A549 (cell line): Measurements from ENCODE around the gene PTBP1. TPM values are rescaled to one million over a fixed set of nuclear protein-coding genes. Genes with fewer than 3 reads are reported as not detected.

Experiments
- ATAC-seq, 2 experiments: fragments of 200-7000 bp in 1 of 2; fragments of >200 bp in 1 of 2; cut with Nextera tagmentation in 1 of 2; cut with Tn5 transposase in 1 of 2; 3 replicates each; pipeline versions ENCODE4 v1.8.0 to v1.9.1; 2018 to 2020; ENCODE audit warnings: mild to moderate bottlenecking in 1 of 2, moderate library complexity in 1 of 2
- CTCF ChIA-PET: fragments of 300-600 bp; sonication (Branson Sonifier 250); formaldehyde crosslinking; extraction: SDS; loops from one replicate; lab custom pipeline; 2021; ENCODE audit warnings: antibody characterized with exemption, inconsistent platforms; lab: Yijun Ruan, JAX
- POLR2A ChIA-PET: fragments of 350-600 bp; formaldehyde crosslinking; extraction: SDS; loops from one replicate; lab custom pipeline; 2021; ENCODE audit warnings: antibody characterized with exemption, inconsistent platforms; lab: Yijun Ruan, JAX
- DNase-seq, 2 experiments: peaks; one replicate each; pipeline versions ENCODE4 v3.0.0 to v3.0.0-alpha.2; 2011 to 2016; ENCODE audit warnings: low read depth in 1 of 2, low spot score in 1 of 2
- FAIRE-seq: peaks from 2 replicates; lab custom pipeline; 2011; peaks lifted over from hg19 to GRCh38; lab: Jason Lieb, UNC
- H3K27ac ChIP-seq, 2 experiments: fragments of >200 bp; sonication (Bioruptor Twin); formaldehyde crosslinking; 3 replicates each; pipeline ENCODE4 v1.5.1; 2016 to 2017
- H3K4me1 ChIP-seq: fragments of >200 bp; sonication (Bioruptor Twin); formaldehyde crosslinking; 3 replicates; pipeline ENCODE4 v1.6.1; 2016
- H3K4me2 ChIP-seq: fragments of >200 bp; sonication (Bioruptor Twin); formaldehyde crosslinking; 3 replicates; pipeline ENCODE4 v1.6.1; 2016
- H3K4me3 ChIP-seq: fragments of >200 bp; sonication (Bioruptor Twin); formaldehyde crosslinking; 3 replicates; pipeline ENCODE4 v1.5.1; 2016
- H3K9me3 ChIP-seq: fragments of >200 bp; sonication (Bioruptor Twin); formaldehyde crosslinking; 3 replicates; pipeline ENCODE4 v1.6.1; 2016
- BHLHE40 ChIP-seq: IDR thresholded peaks from 2 replicates; pipeline ENCODE4 v1.6.1; 2012; ENCODE audit warnings: low read depth, low read length, inconsistent platforms
- CEBPB ChIP-seq, 2 experiments: fragments of >200 bp in 1 of 2; sonication (Bioruptor Twin) in 1 of 2; formaldehyde crosslinking in 1 of 2; IDR thresholded peaks; 2 replicates each; pipeline ENCODE4 v1.6.1; 2012 to 2016
- CHD4 ChIP-seq: fragments of 200-600 bp; sonication (generic); IDR thresholded peaks from 2 replicates; pipeline ENCODE4 v1.6.1; 2016; ENCODE audit warnings: antibody characterized with exemption, mild to moderate bottlenecking, borderline replicate concordance
- EP300 ChIP-seq, 2 experiments: fragments of >200 bp; sonication (Bioruptor Twin); formaldehyde crosslinking; IDR thresholded peaks; 2 replicates in 1 of 2; 3 replicates in 1 of 2; pipeline ENCODE4 v1.6.1; 2016 to 2017
- FOSL2 ChIP-seq, 2 experiments: fragments of 450-650 bp in 1 of 2; fragments of >200 bp in 1 of 2; sonication (Bioruptor Twin) in 1 of 2; formaldehyde crosslinking; IDR thresholded peaks; 2 replicates each; pipeline versions ENCODE4 v1.5.0 to v1.6.1; 2016 to 2020; ENCODE audit warnings: mild to moderate bottlenecking in 1 of 2, moderate library complexity in 1 of 2
- GATA3 ChIP-seq: IDR thresholded peaks from 2 replicates; pipeline ENCODE4 v1.6.1; 2012; ENCODE audit warnings: borderline replicate concordance
- HOXB13 ChIP-seq: fragments of 250-450 bp; sonication (Bioruptor Pico); IDR thresholded peaks from 2 replicates; pipeline ENCODE4 v1.5.0; 2020; ENCODE audit warnings: low read depth, mild to moderate bottlenecking, moderate library complexity
- MAFK ChIP-seq: fragments of 450-650 bp; IDR thresholded peaks from 2 replicates; pipeline ENCODE4 v1.6.1; 2014; ENCODE audit not compliant: partially characterized antibody
- MAZ ChIP-seq: fragments of 150-350 bp; IDR thresholded peaks from 2 replicates; pipeline ENCODE4 v1.6.1; 2014; ENCODE audit warnings: antibody characterized with exemption, low read depth, low read length, borderline replicate concordance
- MYC ChIP-seq: IDR thresholded peaks from 2 replicates; pipeline ENCODE4 v1.6.1; 2012; ENCODE audit warnings: mild to moderate bottlenecking, inconsistent platforms, low read length, improper control_type of control experiment, borderline replicate concordance
- NFE2L2 ChIP-seq: fragments of 150-350 bp; conservative IDR thresholded peaks from 2 replicates; pipeline ENCODE4 v1.6.1; 2014; ENCODE audit warnings: low read length
- NPAS2 ChIP-seq: fragments of 250-450 bp; sonication (Bioruptor Pico); IDR thresholded peaks from 2 replicates; pipeline ENCODE4 v1.8.0; 2022; ENCODE audit warnings: mild to moderate bottlenecking, moderate library complexity, borderline replicate concordance
- NR3C1 ChIP-seq: fragments of >200 bp; sonication (Bioruptor Twin); formaldehyde crosslinking; IDR thresholded peaks from 3 replicates; pipeline ENCODE4 v1.6.1; 2017
- POLR2A ChIP-seq: IDR thresholded peaks from 2 replicates; pipeline ENCODE4 v1.6.1; 2012; ENCODE audit warnings: mild to moderate bottlenecking, low read length
- RAD21 ChIP-seq, 2 experiments: fragments of >200 bp in 1 of 2; sonication (Bioruptor Twin) in 1 of 2; formaldehyde crosslinking in 1 of 2; IDR thresholded peaks in 1 of 2; conservative IDR thresholded peaks in 1 of 2; 2 replicates in 1 of 2; 3 replicates in 1 of 2; pipeline ENCODE4 v1.6.1; 2012 to 2018; ENCODE audit warnings: inconsistent platforms in 1 of 2
- RNF2 ChIP-seq: fragments of 200-600 bp; sonication (generic); IDR thresholded peaks from 2 replicates; pipeline ENCODE4 v1.6.1; 2016; ENCODE audit warnings: low read depth, mild to moderate bottlenecking, antibody characterized with exemption, moderate library complexity, borderline replicate concordance
- SREBF2 ChIP-seq: fragments of 450-650 bp; IDR thresholded peaks from 2 replicates; pipeline ENCODE4 v1.6.1; 2014; ENCODE audit warnings: mild to moderate bottlenecking, moderate library complexity
- ZC3H11A ChIP-seq: fragments of 450-650 bp; IDR thresholded peaks from 2 replicates; pipeline ENCODE4 v1.6.1; 2014; ENCODE audit warnings: antibody characterized with exemption, mild to moderate bottlenecking
- WGBS: methylation state at CpG from one replicate; pipeline ENCODE4 v1.1.6; 2017; ENCODE audit errors: missing lambda C conversion rate; 5-methylcytosine and 5-hydroxymethylcytosine counted together
- polyA plus RNA-seq, 4 experiments: library from polyadenylated mRNA; depleted of rRNA in 3 of 4; stranded (reverse); fragments of >200 nt; fragmentation: RNase III in 1 of 4; extraction: RNeasy Plus Mini Kit Qiagen cat#74134 plus additional on column Dnase treatment in 1 of 4; gene quantifications; 2 replicates in 3 of 4; 3 replicates in 1 of 4; pipeline ENCODE4 v1.2.3, GENCODE V29; 2011 to 2017
- TF ChIP-seq, protein P1 (sequence below): fragments of 450-650 bp; IDR thresholded peaks from 2 replicates; pipeline ENCODE4 v1.6.1; 2014; ENCODE audit warnings: antibody characterized with exemption
- TF ChIP-seq, protein P2 (sequence below): IDR thresholded peaks from 2 replicates; pipeline ENCODE4 v1.6.1; 2012
- TF ChIP-seq, protein P3 (sequence below): IDR thresholded peaks from 2 replicates; pipeline ENCODE4 v1.6.1; 2012; ENCODE audit warnings: low read depth, borderline replicate concordance
- TF ChIP-seq, protein P4 (sequence below): fragments of 200-600 bp; sonication (generic); IDR thresholded peaks from 2 replicates; pipeline ENCODE4 v1.6.1; 2016; ENCODE audit warnings: antibody characterized with exemption, mild to moderate bottlenecking, moderate library complexity
- TF ChIP-seq, protein P5 (sequence below): fragments of 250-450 bp; sonication (Bioruptor Pico); IDR thresholded peaks from 2 replicates; pipeline ENCODE4 v1.5.0; 2020; ENCODE audit warnings: low read depth, mild to moderate bottlenecking, moderate library complexity
- TF ChIP-seq, protein P6 (sequence below): fragments of >200 bp; sonication (Bioruptor Twin); formaldehyde crosslinking; IDR thresholded peaks from 3 replicates; pipeline ENCODE4 v1.5.1; 2016

Gene PTBP1
- polyA plus RNA-seq, 2 of the 4 experiments (the other 2 are of a cell fraction): 144 to 264 TPM

DNA sequence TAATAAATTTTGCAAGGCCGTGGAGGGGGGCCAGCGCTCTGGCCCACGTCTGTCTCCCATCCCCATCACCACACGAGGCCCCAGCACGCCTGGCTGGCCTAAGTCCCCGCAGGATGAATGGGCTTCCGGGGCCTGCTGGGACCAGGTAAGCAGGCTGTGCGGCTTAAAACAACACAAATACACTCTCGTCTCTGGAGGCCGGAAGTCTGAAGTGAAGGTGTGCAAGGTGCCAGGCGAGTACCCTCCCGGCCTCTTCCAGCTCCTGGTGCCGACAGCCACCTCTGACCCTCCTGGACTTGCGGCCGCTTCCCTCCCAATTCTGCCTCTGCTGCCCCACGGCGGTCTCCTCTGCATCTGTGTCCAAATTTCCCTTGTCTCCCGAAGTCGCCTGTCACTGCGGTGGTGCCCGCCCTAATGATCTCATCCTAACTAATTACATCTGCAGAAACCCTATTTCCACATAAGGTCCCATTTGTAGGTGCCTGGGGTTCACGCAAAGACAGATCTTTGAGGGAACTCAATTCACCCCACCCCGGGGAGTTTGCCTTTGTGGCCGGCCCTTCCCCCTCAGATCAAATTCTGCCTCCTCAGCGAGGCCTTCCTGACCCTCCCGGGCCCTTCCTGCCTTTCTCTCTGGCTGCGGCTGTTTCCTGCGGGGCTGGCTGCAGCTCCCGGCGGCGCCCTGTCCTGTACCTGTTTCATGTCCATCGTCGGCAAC is 8.1 kb upstream of the PTBP1 start:
- H3K27ac ChIP-seq: peak overlapping the region; percentile 56 to 93; a peak in 5 of 6 replicates
- ATAC-seq (peak; percentile 3 to 31; a peak in 3 of 6 replicates), DNase-seq (no peak)
- WGBS: 74% methylated on average over 31 of the region's 33 CpGs
- no peak overlapping the region for H3K4me3 ChIP-seq
- peak overlapping the region; percentile 24; the same call in 1 of the 3 replicates for H3K4me2 ChIP-seq
- H3K9me3 ChIP-seq: no peaks in the 10 kb centered on the region
- ChIA-PET POLR2A (no interaction called here), CTCF (interaction anchor here (0.6 to 1.2 kb wide), 2 partner anchors 19 to 68 kb away, joined by 3 to 4 read pairs; no protein-coding TSS in a partner anchor)
- TF ChIP-seq NFE2L2: no peak
- no peak for TF ChIP-seq MYC
- no peak for TF ChIP-seq CHD4
- no peak for TF ChIP-seq ZC3H11A
- TF ChIP-seq, protein P1, sequence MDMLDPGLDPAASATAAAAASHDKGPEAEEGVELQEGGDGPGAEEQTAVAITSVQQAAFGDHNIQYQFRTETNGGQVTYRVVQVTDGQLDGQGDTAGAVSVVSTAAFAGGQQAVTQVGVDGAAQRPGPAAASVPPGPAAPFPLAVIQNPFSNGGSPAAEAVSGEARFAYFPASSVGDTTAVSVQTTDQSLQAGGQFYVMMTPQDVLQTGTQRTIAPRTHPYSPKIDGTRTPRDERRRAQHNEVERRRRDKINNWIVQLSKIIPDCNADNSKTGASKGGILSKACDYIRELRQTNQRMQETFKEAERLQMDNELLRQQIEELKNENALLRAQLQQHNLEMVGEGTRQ: no peak
- TF ChIP-seq BHLHE40: no peak
- no peak for TF ChIP-seq NR3C1
- no peak for TF ChIP-seq EP300 (IDR thresholded peaks at IDR 0.05)
- TF ChIP-seq HOXB13 (CRISPR knock-in tag): no peak
- no peak for TF ChIP-seq RNF2
- TF ChIP-seq, protein P2, sequence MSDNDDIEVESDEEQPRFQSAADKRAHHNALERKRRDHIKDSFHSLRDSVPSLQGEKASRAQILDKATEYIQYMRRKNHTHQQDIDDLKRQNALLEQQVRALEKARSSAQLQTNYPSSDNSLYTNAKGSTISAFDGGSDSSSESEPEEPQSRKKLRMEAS: no peak
- TF ChIP-seq NPAS2: no peak
- TF ChIP-seq, all 56 proteins: peak for 0
- H3K4me1 ChIP-seq: peaks cover 29% of the 10 kb centered on the region
- FAIRE-seq: no peak

DNA sequence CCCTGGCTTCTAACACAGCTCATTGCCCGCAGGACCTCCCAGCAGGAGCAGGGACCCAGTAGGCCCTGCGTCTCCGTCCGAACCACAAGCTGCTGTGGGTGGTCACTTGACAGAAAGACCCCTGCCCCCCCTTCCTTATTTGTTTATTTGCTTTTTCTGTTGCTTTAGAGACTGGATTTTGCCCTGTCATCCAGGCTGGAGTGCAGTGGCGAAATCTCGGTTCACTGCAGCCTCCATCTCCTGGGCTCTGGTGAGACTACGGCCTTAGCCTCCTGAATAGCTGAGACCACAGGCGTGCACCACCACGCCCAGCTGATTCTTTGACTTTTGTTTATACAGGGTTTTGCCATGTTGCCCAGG is 7.6 kb upstream of the PTBP1 start:
- WGBS: 85% methylated on average over 9 of the region's 9 CpGs
- peaks cover 29% of the 10 kb centered on the region for H3K4me1 ChIP-seq
- H3K4me2 ChIP-seq: 0 out of 3 replicates have a peak overlapping the region, but pooled peaks have one; percentile 24
- no peak overlapping the region for H3K4me3 ChIP-seq
- TF ChIP-seq CEBPB (IDR thresholded peaks at IDR 0.05) (0 out of 4 replicates have a peak, but pooled peaks of 1 of the 2 experiments have one; percentile 5), MAFK (peak; percentile 1), GATA3 (no peak)
- DNase-seq: no peak
- no peaks in the 10 kb centered on the region for H3K9me3 ChIP-seq
- ATAC-seq: peak in 1 of 2 experiments; percentile 13; a peak in 3 of 6 replicates
- CTCF ChIA-PET: interaction anchor here (0.6 to 1.2 kb wide), 2 partner anchors 20 to 67 kb away, joined by 3 to 4 read pairs; no protein-coding TSS in a partner anchor
- H3K27ac ChIP-seq: peak overlapping the region; percentile 56 to 93; a peak in 5 of 6 replicates
- FAIRE-seq: no peak
- POLR2A ChIA-PET: no interaction called here

DNA sequence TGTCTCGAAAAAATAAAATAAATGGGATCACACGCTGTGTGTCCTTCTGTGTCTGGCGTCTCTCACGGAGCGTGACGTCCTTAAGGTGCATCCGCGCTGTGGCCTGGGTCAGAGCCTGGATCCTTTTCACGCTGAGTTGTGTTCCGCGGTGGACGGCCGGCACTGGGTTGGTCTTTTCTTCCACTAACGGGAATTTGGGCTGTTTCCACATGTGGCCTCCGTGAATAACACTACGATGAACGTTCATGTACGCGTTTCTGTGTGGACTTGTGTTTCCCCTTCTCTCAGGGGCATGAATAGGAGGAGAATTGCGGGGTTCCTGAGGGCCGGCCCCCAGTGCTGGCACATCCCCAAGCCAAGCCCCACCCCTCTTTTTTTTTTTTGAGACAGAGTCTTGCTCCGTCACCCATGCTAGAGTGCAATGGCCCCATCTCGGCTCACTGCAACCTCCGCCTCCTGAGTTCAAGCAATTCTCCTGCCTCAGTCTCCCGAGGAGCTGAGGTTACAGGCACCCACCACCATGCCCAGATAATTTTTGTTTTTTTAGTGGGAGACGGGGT is 6.2 kb upstream of the PTBP1 start:
- FAIRE-seq: no peak
- H3K27ac ChIP-seq: peak overlapping the region; percentile 63 to 93
- WGBS: 91% methylated on average over 26 of the region's 26 CpGs
- no peak overlapping the region for H3K4me3 ChIP-seq
- CTCF ChIA-PET: interaction anchor here (0.6 to 0.8 kb wide), 2 partner anchors 19 to 20 kb away, joined by 3 read pairs; no protein-coding TSS in a partner anchor
- POLR2A ChIA-PET: no interaction called here
- ATAC-seq: no peak
- DNase-seq: no peak
- peak overlapping the region; percentile 53 for H3K4me2 ChIP-seq
- H3K4me1 ChIP-seq: peaks cover 32% of the 10 kb centered on the region
- H3K9me3 ChIP-seq: no peaks in the 10 kb centered on the region
- TF ChIP-seq FOSL2 (IDR thresholded peaks at IDR 0.05) (no peak), FOSL2 (CRISPR knock-in tag; IDR thresholded peaks at IDR 0.05) (no peak), POLR2A (no peak), SREBF2 (no peak), RNF2 (no peak), MAZ (no peak), RAD21 (conservative IDR thresholded peaks at IDR 0.05 in 1 of 2, IDR thresholded peaks at IDR 0.05 in 1 of 2) (no peak)
- TF ChIP-seq, protein P3, sequence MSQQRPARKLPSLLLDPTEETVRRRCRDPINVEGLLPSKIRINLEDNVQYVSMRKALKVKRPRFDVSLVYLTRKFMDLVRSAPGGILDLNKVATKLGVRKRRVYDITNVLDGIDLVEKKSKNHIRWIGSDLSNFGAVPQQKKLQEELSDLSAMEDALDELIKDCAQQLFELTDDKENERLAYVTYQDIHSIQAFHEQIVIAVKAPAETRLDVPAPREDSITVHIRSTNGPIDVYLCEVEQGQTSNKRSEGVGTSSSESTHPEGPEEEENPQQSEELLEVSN: no peak
- TF ChIP-seq, protein P4, sequence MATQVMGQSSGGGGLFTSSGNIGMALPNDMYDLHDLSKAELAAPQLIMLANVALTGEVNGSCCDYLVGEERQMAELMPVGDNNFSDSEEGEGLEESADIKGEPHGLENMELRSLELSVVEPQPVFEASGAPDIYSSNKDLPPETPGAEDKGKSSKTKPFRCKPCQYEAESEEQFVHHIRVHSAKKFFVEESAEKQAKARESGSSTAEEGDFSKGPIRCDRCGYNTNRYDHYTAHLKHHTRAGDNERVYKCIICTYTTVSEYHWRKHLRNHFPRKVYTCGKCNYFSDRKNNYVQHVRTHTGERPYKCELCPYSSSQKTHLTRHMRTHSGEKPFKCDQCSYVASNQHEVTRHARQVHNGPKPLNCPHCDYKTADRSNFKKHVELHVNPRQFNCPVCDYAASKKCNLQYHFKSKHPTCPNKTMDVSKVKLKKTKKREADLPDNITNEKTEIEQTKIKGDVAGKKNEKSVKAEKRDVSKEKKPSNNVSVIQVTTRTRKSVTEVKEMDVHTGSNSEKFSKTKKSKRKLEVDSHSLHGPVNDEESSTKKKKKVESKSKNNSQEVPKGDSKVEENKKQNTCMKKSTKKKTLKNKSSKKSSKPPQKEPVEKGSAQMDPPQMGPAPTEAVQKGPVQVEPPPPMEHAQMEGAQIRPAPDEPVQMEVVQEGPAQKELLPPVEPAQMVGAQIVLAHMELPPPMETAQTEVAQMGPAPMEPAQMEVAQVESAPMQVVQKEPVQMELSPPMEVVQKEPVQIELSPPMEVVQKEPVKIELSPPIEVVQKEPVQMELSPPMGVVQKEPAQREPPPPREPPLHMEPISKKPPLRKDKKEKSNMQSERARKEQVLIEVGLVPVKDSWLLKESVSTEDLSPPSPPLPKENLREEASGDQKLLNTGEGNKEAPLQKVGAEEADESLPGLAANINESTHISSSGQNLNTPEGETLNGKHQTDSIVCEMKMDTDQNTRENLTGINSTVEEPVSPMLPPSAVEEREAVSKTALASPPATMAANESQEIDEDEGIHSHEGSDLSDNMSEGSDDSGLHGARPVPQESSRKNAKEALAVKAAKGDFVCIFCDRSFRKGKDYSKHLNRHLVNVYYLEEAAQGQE: no peak
- TF ChIP-seq, protein P5, sequence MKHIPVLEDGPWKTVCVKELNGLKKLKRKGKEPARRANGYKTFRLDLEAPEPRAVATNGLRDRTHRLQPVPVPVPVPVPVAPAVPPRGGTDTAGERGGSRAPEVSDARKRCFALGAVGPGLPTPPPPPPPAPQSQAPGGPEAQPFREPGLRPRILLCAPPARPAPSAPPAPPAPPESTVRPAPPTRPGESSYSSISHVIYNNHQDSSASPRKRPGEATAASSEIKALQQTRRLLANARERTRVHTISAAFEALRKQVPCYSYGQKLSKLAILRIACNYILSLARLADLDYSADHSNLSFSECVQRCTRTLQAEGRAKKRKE (CRISPR knock-in tag): no peak
- TF ChIP-seq, protein P6, sequence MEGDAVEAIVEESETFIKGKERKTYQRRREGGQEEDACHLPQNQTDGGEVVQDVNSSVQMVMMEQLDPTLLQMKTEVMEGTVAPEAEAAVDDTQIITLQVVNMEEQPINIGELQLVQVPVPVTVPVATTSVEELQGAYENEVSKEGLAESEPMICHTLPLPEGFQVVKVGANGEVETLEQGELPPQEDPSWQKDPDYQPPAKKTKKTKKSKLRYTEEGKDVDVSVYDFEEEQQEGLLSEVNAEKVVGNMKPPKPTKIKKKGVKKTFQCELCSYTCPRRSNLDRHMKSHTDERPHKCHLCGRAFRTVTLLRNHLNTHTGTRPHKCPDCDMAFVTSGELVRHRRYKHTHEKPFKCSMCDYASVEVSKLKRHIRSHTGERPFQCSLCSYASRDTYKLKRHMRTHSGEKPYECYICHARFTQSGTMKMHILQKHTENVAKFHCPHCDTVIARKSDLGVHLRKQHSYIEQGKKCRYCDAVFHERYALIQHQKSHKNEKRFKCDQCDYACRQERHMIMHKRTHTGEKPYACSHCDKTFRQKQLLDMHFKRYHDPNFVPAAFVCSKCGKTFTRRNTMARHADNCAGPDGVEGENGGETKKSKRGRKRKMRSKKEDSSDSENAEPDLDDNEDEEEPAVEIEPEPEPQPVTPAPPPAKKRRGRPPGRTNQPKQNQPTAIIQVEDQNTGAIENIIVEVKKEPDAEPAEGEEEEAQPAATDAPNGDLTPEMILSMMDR: no peak
